NB4 (cell line): ENCODE results near the gene ASPG.

Experiments
- MAX ChIP-seq: IDR thresholded peaks from 2 replicates; pipeline ENCODE4 v1.6.1; 2011; ENCODE audit warnings: low read depth, low read length
- POLR2A ChIP-seq: IDR thresholded peaks from 2 replicates; pipeline ENCODE4 v1.6.1; 2011; ENCODE audit warnings: mild to moderate bottlenecking; ENCODE audit not compliant: insufficient read length; ENCODE audit errors: extremely low read depth

- TF ChIP-seq MAX (no peak), POLR2A (no peak)
Measured at GRCh38 chr14:104049576-104050240, 35.8 kb upstream of the ASPG start.
